HL-60/S4 treated with phorbol 12-myristate 13-acetate at 8.2 ng/mL for 4 days and 3 days (cell line): Measurements from ENCODE around the gene CILP2.

Source experiments
- in situ Hi-C: fragments of 300-500 bp; cut with MboI; formaldehyde crosslinking; loops from 2 replicates; pipeline ENCODE4 v1.15.0; 2022; ENCODE audit warnings: low sequenced_read_pairs

Gene CILP2

GRCh38 chr19:19558055-19558454 lies 20.0 kb downstream of the CILP2 start:
- in situ Hi-C loops: no loop called here

DNA sequence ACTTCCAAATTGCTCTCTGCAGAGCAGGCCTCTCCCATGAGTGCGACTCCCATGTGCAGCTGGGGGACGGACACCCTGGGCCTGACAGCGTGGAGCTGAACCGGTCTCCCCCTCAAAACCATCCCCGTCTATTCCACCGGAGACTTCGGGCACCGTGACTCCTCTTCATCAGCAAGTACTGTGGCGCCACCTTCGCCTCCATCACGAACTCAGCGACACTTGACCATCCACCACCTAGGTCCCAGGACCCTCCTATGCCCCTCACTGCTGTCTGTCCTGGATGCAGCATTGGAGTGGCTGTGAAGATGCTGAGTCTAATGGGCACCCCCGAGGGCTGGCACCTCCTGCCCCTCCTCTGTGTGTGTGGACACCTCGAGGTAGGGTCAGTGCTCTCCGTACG lies 20.6 kb downstream of the CILP2 start:
- in situ Hi-C loops: no loop called here

- in situ Hi-C loops: no loop called here
These were observed 21.9 kb downstream of the CILP2 start for GRCh38 chr19:19559931-19560330.

GRCh38 chr19:19561946-19562664 lies 24.0 kb downstream of the CILP2 start:
- in situ Hi-C loops: no loop called here

DNA sequence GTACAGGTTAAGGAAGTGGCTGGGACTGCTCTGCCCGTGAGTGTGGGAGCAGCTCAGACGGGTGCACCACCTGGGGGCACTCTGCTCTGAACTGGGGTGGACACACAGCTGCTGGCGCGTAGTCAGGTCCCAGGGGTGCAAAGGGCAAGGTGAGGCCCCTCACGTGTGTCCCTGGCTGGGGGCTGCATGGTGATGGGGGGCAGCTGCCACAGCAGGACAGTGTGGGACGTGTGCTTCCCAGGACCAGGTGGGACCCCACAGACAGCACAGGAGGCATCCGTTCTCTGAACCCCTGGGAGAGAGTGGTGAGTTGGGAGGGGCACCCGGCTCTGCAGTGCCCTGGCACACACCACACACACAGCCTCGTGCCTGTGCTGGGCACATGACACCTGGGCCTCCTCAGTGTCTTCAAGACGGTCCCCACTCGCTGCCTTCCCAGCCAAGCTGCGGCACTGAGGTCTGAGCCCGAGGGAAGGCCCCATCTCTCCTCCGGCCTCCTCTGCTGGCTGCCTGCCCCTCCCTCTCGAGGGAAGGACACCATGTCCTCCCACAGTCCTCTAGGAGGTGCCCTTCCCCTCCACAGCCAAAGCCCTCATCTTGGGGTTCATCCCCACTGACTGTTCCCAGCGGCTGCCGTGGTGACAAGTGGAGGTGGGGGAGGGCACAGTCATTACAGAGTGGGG lies 24.7 kb downstream of the CILP2 start:
- in situ Hi-C loops: no loop called here

DNA sequence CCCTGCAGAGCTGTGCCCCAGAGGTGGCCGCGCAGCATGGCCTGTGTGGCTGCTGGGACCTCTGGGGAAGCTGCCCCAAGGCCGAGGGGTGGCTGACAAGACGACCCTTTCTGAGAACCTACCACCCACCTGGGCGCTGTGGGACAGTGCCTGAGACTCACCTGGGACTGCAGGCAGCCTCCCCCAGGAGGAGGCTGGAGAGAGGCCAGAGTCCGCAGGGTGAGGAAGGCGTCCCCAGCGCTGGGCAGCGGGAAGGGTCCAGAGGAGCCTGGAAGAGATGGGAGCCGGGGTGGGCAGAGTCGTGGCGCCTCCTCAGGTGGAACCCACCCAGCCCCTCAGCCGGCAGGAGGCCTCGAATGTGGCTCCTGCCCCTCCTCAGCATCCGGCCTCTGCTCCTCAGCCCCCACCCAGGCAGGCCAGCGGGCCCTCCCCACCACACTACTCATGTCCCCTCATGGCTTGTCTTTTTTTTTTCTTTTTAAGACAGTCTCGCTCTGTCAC lies 25.3 kb downstream of the CILP2 start:
- in situ Hi-C loops: no loop called here

GRCh38 chr19:19566306-19566705 lies 28.2 kb downstream of the CILP2 start:
- in situ Hi-C loops: no loop called here

- in situ Hi-C loops: no loop called here
These were observed 29.3 kb downstream of the CILP2 start for GRCh38 chr19:19567391-19567790.

- in situ Hi-C loops: no loop called here
These were observed 31.0 kb downstream of the CILP2 start for GRCh38 chr19:19568802-19569756.

- in situ Hi-C loops: no loop called here
These were observed 32.5 kb downstream of the CILP2 start for GRCh38 chr19:19570571-19570970.

- in situ Hi-C loops: no loop called here
These were observed 33.2 kb downstream of the CILP2 start for GRCh38 chr19:19571071-19571786.

- in situ Hi-C loops: no loop called here
These were observed 37.3 kb downstream of the CILP2 start for GRCh38 chr19:19575411-19575810.

- in situ Hi-C loops: no loop called here
These were observed 40.2 kb downstream of the CILP2 start for GRCh38 chr19:19578252-19578651.

GRCh38 chr19:19579533-19580361 lies 41.7 kb downstream of the CILP2 start:
- in situ Hi-C loops: no loop called here

DNA sequence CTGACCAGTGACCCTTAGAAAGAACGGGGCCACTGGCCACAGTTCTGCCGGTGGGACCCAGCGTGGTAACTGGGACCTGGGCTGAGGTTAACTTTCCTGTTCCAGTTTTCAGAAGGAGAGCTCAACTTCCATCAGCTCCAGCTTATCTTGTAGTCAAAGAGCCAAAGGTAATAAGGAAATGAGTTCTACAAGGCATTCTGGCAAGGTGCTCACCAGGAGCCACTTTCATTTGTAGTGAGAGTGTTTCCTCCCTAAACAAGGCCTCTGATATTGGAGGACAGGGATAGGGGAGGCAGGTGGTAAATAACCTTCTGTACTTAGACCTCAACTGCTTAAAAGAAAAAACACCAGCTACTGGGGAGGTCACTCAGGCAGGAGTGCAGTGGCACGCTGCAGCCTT lies 42.4 kb downstream of the CILP2 start:
- in situ Hi-C loops: no loop called here

GRCh38 chr19:19581391-19581790 lies 43.3 kb downstream of the CILP2 start:
- in situ Hi-C loops: no loop called here

DNA sequence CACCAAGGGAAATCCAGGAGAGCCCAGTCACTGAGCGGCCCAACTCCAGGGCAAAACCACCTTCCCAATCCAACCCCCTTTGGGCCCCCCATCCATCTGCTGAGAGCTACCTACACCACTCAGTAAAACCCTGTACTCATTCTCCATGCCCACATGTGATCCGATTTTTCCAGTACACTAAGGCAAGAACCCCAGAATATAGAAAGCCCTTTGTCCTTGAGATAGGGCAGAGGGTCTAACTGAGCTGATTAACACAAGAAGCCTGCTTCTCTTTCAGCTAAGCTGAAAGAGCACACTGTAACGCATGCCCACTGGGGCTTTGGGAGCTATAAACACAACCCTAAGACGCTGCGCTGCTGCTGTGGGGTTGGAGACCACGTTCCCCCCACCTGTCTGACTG lies 44.4 kb downstream of the CILP2 start:
- in situ Hi-C loops: no loop called here

GRCh38 chr19:19584356-19584755 lies 46.3 kb downstream of the CILP2 start:
- in situ Hi-C loops: no loop called here

GRCh38 chr19:19587771-19588170 lies 49.7 kb downstream of the CILP2 start:
- in situ Hi-C loops: no loop called here

DNA sequence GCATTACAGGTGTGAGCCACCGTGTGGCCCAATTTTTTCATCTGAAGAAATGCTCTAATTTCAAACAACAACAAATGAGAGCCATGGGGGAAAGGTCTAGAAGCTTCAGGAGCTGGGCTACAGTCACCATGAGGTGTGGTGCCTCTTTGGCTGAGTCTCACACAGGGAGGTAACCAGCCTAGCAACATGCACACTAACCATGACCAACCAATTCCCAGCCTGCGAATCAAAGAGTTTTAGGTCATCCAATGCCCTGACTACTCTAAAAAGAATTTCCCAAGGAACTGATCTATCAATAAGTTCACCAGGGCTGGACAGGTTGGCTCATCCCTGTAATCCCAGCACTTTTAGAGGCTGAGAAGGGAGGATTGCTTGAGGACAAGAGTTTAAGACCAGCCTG lies 50.5 kb downstream of the CILP2 start:
- in situ Hi-C loops: no loop called here
